Right forelimb (tissue), 1 donor: ENCODE measurements around the gene NLRC3.
"Not testable (repeated sequence)": the region's sequence is repeated elsewhere in the genome, so short reads cannot be mapped to it uniquely, and the experiment has no call there.

Experiments
- DNase-seq: peaks from one replicate; pipeline ENCODE4 v3.0.0-alpha.2; 2018

Gene NLRC3

DNA sequence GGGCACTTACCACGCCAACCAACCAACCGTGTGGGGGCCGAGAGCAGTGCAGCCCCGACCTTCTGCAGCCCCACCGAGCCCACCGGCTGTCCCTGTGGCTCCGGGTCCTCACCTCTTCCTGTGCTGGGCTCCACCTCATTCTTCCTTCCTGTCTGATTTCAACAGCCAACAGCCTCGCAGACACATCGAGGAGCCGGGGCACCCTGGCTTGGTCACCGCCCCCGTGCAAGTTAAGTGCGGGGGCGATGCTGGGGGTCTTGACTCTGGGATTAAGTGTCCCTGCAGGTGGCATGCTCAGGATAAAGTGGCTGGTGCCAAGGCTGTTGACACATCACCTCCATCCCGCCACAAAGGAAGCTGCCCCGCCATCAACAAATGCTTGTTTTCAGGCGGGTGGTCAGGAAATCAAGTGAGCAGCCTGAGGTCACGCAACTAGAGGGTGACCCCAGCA lies at the start of gene NLRC3:
NLRC3 (minus strand) TSS at position 102 of the 451 bp plus-strand sequence. CDS start 12,367 bp downstream, outside the sequence.
- no peak for DNase-seq

GRCh38 chr16:3625911-3626732 lies 48.9 kb upstream of the NLRC3 start:
- DNase-seq, result no peak

- DNase-seq, result no peak
Measured at GRCh38 chr16:3625331-3625730, 48.1 kb upstream of the NLRC3 start.

- DNase-seq, result no peak
Measured at GRCh38 chr16:3623642-3624041, 46.4 kb upstream of the NLRC3 start.

DNA sequence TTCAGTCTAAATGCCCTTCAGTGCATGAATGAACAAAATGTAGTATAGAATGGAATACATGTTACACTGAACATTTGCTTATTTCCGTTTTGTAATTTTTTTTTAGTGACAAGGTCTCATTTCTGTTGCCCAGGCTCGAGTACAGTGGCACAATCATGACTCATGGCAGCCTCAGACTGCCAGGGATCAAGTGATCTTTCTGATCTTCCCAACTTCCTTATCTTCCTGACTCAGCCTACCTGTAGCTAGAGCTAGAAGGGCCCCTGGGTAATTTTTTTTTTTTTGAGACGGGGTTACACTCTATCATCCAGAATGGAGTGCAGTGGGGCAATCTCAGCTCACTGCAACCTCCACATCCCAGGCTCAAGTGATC lies 41.6 kb upstream of the NLRC3 start:
- DNase-seq, result no peak

DNA sequence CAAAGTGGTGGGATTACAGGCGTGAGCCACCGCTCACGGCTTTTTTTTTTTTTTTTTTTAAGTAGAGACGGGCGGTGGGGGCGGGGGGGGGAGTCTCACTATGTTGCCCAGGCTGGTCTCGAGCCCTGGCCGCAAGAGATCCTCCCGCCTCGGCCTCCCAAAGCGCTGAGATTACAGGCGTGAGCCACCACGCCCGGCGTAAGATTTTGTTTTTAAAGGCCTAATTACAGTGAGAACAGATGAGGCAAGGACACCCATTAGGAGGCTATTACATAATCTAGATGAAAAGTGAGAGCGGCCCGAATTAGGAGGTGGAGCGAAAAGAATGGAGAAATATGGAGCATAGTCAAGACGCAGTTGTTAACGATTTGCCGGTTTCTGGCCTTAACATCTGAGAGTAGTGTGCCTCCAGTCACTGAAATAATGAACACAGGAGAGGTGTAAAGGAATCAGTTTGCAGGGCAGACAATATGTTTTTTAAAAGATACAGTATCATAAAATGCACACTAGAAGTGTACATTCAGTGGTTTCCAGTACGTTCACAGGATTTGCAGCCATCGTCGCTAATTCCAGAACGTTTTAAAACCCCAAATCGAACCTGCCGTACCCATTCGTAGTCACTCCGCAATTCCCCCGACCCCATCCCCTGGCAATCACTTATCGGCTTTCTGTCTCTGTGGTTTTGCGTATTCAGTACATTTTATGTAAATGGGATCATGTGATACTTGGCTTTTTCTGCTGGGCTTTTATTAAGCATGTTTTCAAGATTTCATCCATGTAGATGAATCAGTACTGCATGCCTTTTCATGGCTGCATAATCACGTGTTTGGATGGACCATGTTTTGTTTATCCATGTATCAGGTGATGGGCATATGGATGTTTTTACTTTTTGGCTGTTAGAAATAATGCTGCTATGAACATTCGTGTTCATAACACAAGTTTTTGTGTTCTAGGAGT lies 35.6 kb upstream of the NLRC3 start:
- no peak for DNase-seq

GRCh38 chr16:3611146-3611975 lies 34.2 kb upstream of the NLRC3 start, which contains the start of gene SLX4:
Gene SLX4 (minus strand): TSS chr16:3611606. CDS start chr16:3608964, 2,642 bp downstream.
- peak; percentile 92 for DNase-seq

DNA sequence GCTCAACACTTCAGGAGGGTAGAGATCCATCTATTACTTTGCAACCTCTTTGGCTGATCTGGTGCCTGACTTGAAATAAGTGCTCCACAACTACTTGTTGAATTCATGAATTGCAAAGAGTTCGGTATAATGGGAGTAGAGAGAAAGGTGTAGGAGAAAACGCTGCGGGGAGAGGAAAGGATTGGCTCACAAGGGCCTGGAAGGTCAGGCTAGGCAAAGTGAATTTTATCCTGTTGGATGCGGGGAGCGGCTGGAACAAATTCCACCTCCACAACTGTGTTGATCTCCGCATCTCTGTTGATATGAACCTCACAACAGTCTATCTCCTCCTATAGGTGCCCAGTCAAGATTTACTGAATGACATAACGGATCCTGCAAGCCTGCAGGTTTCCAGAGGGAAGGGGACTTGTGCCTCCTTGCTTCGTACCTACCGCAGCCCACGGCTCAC lies 33.5 kb upstream of the NLRC3 start:
- no peak for DNase-seq

GRCh38 chr16:3609895-3610697 lies 32.9 kb upstream of the NLRC3 start:
- no peak for DNase-seq

GRCh38 chr16:3608976-3609375 lies 31.8 kb upstream of the NLRC3 start:
- DNase-seq, result not testable (repeated sequence)

- DNase-seq, result no peak
Measured at GRCh38 chr16:3608069-3608468, 30.9 kb upstream of the NLRC3 start.

- no peak for DNase-seq
Measured at GRCh38 chr16:3607634-3608033, 30.4 kb upstream of the NLRC3 start.

DNA sequence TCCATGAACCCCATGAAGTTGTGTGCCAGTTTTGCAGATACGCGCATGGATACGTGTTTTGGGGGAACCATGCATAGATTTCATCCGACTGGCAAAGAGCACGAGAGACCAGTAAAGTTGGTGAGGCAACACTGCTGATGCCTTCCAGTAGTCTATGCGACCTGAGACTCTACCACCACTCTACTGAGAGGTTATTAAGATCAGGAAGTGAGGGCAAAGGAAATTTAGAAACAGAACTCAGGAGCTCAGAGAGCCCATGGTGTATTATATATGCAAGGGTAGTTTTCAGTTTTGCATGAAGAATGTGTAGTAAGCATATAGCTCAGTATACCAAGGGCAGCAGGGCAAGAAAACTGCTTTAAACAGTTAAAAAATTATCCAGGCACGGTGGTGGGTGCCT lies 30.0 kb upstream of the NLRC3 start:
- no peak for DNase-seq

DNA sequence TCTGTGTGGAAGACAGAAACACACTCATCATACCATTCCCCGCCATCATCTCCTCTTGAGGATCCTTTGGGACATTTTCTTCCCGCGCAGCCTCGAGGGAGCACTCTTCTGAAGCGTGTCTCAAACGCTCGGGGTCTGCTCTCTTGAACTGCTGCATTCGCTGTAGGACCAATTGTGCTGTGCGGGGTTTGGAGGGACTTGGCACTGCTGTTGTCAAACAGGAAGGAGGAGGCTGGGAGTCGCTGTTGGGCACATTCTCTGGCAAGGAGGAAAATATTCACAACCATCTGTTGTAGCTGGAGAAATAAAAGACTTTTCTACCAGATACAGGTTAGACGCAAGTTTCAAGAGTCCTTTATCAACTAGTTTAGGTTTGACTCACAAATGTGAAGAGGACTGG lies 29.2 kb upstream of the NLRC3 start:
- no peak for DNase-seq

GRCh38 chr16:3602320-3602653 lies 25.1 kb upstream of the NLRC3 start:
- no peak for DNase-seq

GRCh38 chr16:3601614-3602319 lies 24.6 kb upstream of the NLRC3 start:
- no peak for DNase-seq

- no peak for DNase-seq
Measured at GRCh38 chr16:3599922-3600321, 22.7 kb upstream of the NLRC3 start.

GRCh38 chr16:3599121-3599520 lies 21.9 kb upstream of the NLRC3 start:
- DNase-seq, result no peak

- no peak for DNase-seq
Measured at GRCh38 chr16:3598236-3598635, 21.0 kb upstream of the NLRC3 start.

- no peak for DNase-seq
Measured at GRCh38 chr16:3597676-3598075, 20.5 kb upstream of the NLRC3 start.

DNA sequence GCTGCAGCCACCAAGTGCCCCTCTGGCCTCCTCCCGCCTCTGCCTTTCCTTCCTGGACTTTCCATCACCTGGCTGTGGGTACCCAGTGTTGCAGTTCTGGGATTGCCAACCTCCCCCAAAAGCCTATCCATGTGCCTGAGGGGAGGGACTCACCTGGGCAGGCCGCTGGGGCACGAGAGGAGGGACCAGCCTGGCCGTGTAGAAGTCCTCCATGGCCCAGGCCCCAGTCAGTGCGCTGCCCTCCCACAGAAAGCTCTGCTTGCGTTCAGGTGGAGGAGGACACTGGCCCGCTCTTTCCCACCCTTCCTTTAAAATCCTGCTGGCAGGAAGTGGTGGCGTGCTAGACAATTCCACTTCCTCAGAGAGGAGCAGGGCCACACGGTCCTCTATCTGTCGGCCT lies 20.0 kb upstream of the NLRC3 start:
- no peak for DNase-seq
